HepG2 (cell line): ENCODE data around the gene ZNF22. TPM values are rescaled to one million over a fixed set of nuclear protein-coding genes. Genes with fewer than 3 reads are reported as not detected.

Experiments
- GTF3A ChIP-seq: sonication (generic); formaldehyde crosslinking; conservative IDR thresholded peaks from 2 replicates; pipeline ENCODE4 v1.4.0; 2020; ENCODE audit warnings: mild to moderate bottlenecking, missing genetic modification reagents
- HMG20B ChIP-seq: conservative IDR thresholded peaks from 2 replicates; pipeline ENCODE4 v1.6.1; 2016; ENCODE audit warnings: missing genetic modification reagents, missing compliant biosample characterization
- KLF16 ChIP-seq, 2 experiments: sonication (generic) in 1 of 2; formaldehyde crosslinking in 1 of 2; IDR thresholded peaks; 2 replicates each; pipeline versions ENCODE4 v1.6.1 to v1.8.0; 2016 to 2023; ENCODE audit warnings: missing genetic modification reagents in 2 of 2, missing compliant biosample characterization in 1 of 2
- MYC ChIP-seq: sonication (generic); formaldehyde crosslinking; IDR thresholded peaks from 2 replicates; pipeline ENCODE4 v1.9.0; 2021; ENCODE audit warnings: missing genetic modification reagents, borderline replicate concordance
- PRPF4 ChIP-seq: fragments of 200-400 bp; formaldehyde crosslinking; IDR thresholded peaks from 2 replicates; pipeline ENCODE4 v1.6.1; 2016; ENCODE audit warnings: low read length, low read depth; ENCODE audit not compliant: poor library complexity, severe bottlenecking
- RFXAP ChIP-seq: sonication (generic); formaldehyde crosslinking; IDR thresholded peaks from 2 replicates; pipeline ENCODE4 v1.4.0; 2020; ENCODE audit warnings: missing genetic modification reagents, borderline replicate concordance
- SALL2 ChIP-seq: sonication (generic); formaldehyde crosslinking; IDR thresholded peaks from 2 replicates; pipeline ENCODE4 v1.8.1; 2023; ENCODE audit warnings: mild to moderate bottlenecking, missing genetic modification reagents, inconsistent platforms
- TAF1 ChIP-seq: sonication (generic); formaldehyde crosslinking; IDR thresholded peaks from 2 replicates; pipeline ENCODE4 v1.4.0; 2020; ENCODE audit warnings: missing genetic modification reagents
- THAP11 ChIP-seq: IDR thresholded peaks from 2 replicates; pipeline ENCODE4 v1.6.1; 2016; ENCODE audit warnings: missing biosample characterization, missing genetic modification reagents
- YEATS4 ChIP-seq: sonication (generic); formaldehyde crosslinking; IDR thresholded peaks from 2 replicates; pipeline ENCODE4 v1.4.0; 2020; ENCODE audit warnings: missing genetic modification reagents, borderline replicate concordance
- ZSCAN20 ChIP-seq: sonication (generic); formaldehyde crosslinking; IDR thresholded peaks from 2 replicates; pipeline ENCODE4 v1.4.0; 2020; ENCODE audit warnings: missing genetic modification reagents, mild to moderate bottlenecking, borderline replicate concordance
- polyA plus RNA-seq, 8 experiments: library from polyadenylated mRNA; depleted of rRNA in 3 of 8; stranded (reverse) in 7 of 8; unstranded in 1 of 8; fragments of >200 nt; fragmentation: Illumina TruSeq in 4 of 8; extraction: Trizol in 4 of 8; gene quantifications; 2 replicates each; pipeline versions ENCODE4 v1.2.1 to v1.2.3, GENCODE V29; 2011 to 2016; ENCODE audit warnings: low read depth in 4 of 8, missing spikeins in 1 of 8, mixed read lengths in 1 of 8; ENCODE audit not compliant: insufficient read depth in 1 of 8
- total RNA-seq, 5 experiments: library from RNA; depleted of rRNA; stranded (reverse); fragments of >200 nt; fragmentation: Illumina TruSeq; extraction: Trizol; gene quantifications; 2 replicates each; pipeline ENCODE4 v1.2.3, GENCODE V29; 2016; ENCODE audit warnings: low read depth in 1 of 5
- TF ChIP-seq, protein P1 (sequence below): sonication (generic); formaldehyde crosslinking; IDR thresholded peaks from 2 replicates; pipeline ENCODE4 v1.4.0; 2020; ENCODE audit warnings: mild to moderate bottlenecking, missing genetic modification reagents, borderline replicate concordance
- TF ChIP-seq, protein P2 (sequence below): sonication (generic); formaldehyde crosslinking; IDR thresholded peaks from 2 replicates; pipeline ENCODE4 v1.4.0; 2020; ENCODE audit warnings: missing genetic modification reagents
- TF ChIP-seq, protein P3 (sequence below): sonication (generic); formaldehyde crosslinking; IDR thresholded peaks from 2 replicates; pipeline ENCODE4 v1.8.0; 2022; ENCODE audit warnings: missing genetic modification reagents, mild to moderate bottlenecking, borderline replicate concordance
- TF ChIP-seq, protein P4 (sequence below): sonication (generic); formaldehyde crosslinking; IDR thresholded peaks from 2 replicates; pipeline ENCODE4 v1.5.0; 2020; ENCODE audit warnings: mild to moderate bottlenecking, missing genetic modification reagents, borderline replicate concordance
- TF ChIP-seq, protein P5 (sequence below): sonication (generic); formaldehyde crosslinking; IDR thresholded peaks from 2 replicates; pipeline ENCODE4 v1.5.0; 2020; ENCODE audit warnings: mild to moderate bottlenecking, missing genetic modification reagents, moderate library complexity

The ZNF22 gene
- total and polyA plus RNA-seq, 2 of the 13 experiments (the other 11 are each of a cell fraction or from before 2014, with no cell fraction given), result 0.40 to 1.3 TPM

DNA sequence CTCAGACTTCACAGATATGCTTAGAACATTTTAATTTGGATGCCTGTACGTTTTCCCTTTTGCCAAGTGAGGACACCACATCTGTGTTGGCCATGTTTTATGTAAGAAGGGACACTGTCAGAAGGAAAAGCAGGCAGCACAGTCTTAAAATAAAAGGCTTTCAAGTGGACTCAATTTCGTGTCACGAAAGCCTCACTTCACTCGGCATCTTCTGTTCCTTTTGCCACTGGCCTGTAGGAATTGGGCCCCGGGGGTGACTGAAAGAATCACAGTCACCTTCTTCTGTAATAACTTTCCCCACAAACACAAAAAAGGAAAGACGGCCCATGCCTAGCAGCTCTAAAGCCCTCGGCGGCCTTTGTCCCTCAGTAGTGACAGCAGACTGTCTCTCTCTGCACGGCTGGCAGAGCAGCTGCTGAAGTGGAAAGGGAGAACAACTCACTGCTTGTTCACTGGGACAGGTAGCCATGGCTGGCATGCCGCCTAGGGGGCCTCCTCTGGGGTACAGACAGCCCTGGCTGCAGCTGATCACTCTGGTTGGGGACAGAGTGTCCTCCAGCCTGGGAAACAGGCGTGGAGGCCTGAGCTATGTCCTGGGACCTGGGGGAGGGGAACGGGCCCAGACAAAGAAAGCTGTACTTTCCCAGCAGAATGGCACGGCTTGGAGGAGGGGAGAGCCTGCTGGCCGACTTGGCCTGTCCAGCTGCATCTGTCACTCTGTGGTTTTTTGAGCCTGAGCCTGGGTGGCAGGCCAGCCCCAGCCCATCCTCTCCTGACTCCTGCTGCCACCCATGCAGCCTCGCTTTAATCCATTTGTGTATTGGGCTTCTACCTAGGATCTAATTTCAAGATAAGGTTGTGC lies 36.7 kb upstream of the ZNF22 start (continued):
- TF ChIP-seq, protein P1, sequence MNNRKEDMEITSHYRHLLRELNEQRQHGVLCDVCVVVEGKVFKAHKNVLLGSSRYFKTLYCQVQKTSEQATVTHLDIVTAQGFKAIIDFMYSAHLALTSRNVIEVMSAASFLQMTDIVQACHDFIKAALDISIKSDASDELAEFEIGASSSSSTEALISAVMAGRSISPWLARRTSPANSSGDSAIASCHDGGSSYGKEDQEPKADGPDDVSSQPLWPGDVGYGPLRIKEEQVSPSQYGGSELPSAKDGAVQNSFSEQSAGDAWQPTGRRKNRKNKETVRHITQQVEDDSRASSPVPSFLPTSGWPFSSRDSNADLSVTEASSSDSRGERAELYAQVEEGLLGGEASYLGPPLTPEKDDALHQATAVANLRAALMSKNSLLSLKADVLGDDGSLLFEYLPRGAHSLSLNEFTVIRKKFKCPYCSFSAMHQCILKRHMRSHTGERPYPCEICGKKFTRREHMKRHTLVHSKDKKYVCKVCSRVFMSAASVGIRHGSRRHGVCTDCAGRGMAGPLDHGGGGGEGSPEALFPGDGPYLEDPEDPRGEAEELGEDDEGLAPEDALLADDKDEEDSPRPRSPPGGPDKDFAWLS (CRISPR knock-in tag), result no peak
- TF ChIP-seq HMG20B (CRISPR knock-in tag), result peak; percentile 70
- TF ChIP-seq PRPF4, result peak; percentile 100
- TF ChIP-seq THAP11, result 0 out of 2 replicates have a peak, but pooled peaks have one; percentile 34
- TF ChIP-seq SALL2, result peak; percentile 78; the same call in 1 of the 2 replicates
- TF ChIP-seq YEATS4 (CRISPR knock-in tag), result peak; percentile 60; the same call in 1 of the 2 replicates
- TF ChIP-seq MYC (CRISPR knock-in tag), result peak; percentile 66; the same call in 1 of the 2 replicates
- TF ChIP-seq, protein P2, sequence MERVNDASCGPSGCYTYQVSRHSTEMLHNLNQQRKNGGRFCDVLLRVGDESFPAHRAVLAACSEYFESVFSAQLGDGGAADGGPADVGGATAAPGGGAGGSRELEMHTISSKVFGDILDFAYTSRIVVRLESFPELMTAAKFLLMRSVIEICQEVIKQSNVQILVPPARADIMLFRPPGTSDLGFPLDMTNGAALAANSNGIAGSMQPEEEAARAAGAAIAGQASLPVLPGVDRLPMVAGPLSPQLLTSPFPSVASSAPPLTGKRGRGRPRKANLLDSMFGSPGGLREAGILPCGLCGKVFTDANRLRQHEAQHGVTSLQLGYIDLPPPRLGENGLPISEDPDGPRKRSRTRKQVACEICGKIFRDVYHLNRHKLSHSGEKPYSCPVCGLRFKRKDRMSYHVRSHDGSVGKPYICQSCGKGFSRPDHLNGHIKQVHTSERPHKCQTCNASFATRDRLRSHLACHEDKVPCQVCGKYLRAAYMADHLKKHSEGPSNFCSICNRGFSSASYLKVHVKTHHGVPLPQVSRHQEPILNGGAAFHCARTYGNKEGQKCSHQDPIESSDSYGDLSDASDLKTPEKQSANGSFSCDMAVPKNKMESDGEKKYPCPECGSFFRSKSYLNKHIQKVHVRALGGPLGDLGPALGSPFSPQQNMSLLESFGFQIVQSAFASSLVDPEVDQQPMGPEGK, result peak; percentile 73
- TF ChIP-seq GTF3A, result no peak
- TF ChIP-seq KLF16 (CRISPR knock-in tag; IDR thresholded peaks at IDR 0.05), result peak in 1 of 2 experiments; percentile 64; a peak in 1 of 4 replicates
- TF ChIP-seq ZSCAN20 (CRISPR knock-in tag), result no peak
- TF ChIP-seq, protein P3, sequence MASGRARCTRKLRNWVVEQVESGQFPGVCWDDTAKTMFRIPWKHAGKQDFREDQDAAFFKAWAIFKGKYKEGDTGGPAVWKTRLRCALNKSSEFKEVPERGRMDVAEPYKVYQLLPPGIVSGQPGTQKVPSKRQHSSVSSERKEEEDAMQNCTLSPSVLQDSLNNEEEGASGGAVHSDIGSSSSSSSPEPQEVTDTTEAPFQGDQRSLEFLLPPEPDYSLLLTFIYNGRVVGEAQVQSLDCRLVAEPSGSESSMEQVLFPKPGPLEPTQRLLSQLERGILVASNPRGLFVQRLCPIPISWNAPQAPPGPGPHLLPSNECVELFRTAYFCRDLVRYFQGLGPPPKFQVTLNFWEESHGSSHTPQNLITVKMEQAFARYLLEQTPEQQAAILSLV, result peak; percentile 80; the same call in 1 of the 2 replicates
- TF ChIP-seq, protein P4, sequence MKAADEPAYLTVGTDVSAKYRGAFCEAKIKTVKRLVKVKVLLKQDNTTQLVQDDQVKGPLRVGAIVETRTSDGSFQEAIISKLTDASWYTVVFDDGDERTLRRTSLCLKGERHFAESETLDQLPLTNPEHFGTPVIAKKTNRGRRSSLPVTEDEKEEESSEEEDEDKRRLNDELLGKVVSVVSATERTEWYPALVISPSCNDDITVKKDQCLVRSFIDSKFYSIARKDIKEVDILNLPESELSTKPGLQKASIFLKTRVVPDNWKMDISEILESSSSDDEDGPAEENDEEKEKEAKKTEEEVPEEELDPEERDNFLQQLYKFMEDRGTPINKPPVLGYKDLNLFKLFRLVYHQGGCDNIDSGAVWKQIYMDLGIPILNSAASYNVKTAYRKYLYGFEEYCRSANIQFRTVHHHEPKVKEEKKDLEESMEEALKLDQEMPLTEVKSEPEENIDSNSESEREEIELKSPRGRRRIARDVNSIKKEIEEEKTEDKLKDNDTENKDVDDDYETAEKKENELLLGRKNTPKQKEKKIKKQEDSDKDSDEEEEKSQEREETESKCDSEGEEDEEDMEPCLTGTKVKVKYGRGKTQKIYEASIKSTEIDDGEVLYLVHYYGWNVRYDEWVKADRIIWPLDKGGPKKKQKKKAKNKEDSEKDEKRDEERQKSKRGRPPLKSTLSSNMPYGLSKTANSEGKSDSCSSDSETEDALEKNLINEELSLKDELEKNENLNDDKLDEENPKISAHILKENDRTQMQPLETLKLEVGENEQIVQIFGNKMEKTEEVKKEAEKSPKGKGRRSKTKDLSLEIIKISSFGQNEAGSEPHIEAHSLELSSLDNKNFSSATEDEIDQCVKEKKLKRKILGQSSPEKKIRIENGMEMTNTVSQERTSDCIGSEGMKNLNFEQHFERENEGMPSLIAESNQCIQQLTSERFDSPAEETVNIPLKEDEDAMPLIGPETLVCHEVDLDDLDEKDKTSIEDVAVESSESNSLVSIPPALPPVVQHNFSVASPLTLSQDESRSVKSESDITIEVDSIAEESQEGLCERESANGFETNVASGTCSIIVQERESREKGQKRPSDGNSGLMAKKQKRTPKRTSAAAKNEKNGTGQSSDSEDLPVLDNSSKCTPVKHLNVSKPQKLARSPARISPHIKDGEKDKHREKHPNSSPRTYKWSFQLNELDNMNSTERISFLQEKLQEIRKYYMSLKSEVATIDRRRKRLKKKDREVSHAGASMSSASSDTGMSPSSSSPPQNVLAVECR (CRISPR knock-in tag), result peak; percentile 75
- TF ChIP-seq, protein P5, sequence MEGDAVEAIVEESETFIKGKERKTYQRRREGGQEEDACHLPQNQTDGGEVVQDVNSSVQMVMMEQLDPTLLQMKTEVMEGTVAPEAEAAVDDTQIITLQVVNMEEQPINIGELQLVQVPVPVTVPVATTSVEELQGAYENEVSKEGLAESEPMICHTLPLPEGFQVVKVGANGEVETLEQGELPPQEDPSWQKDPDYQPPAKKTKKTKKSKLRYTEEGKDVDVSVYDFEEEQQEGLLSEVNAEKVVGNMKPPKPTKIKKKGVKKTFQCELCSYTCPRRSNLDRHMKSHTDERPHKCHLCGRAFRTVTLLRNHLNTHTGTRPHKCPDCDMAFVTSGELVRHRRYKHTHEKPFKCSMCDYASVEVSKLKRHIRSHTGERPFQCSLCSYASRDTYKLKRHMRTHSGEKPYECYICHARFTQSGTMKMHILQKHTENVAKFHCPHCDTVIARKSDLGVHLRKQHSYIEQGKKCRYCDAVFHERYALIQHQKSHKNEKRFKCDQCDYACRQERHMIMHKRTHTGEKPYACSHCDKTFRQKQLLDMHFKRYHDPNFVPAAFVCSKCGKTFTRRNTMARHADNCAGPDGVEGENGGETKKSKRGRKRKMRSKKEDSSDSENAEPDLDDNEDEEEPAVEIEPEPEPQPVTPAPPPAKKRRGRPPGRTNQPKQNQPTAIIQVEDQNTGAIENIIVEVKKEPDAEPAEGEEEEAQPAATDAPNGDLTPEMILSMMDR (CRISPR knock-in tag), result peak; percentile 44
- TF ChIP-seq TAF1 (CRISPR knock-in tag), result peak; percentile 52; the same call in 1 of the 2 replicates
- TF ChIP-seq RFXAP (CRISPR knock-in tag), result peak; percentile 70; the same call in 1 of the 2 replicates
